Effector memory CD4-positive, alpha-beta T cell (primary cell): ENCODE data around the gene RGS7.
"Not testable (repeated sequence)": the region's sequence is repeated elsewhere in the genome, so short reads cannot be mapped to it uniquely, and the experiment has no call there.

Experiments
- DNase-seq, 3 donors: peaks; one replicate each; pipeline ENCODE4 v3.0.0-alpha.2; 2020
- H3K27ac ChIP-seq: 2 replicates; pipeline ENCODE4 v1.7.0; 2013; ENCODE audit warnings: mild to moderate bottlenecking, low read length, moderate library complexity; ENCODE audit not compliant: insufficient read depth, poor library complexity, severe bottlenecking
- H3K27me3 ChIP-seq: replicated peaks from 2 replicates; pipeline ENCODE4 v1.7.0; 2013; ENCODE audit warnings: mild to moderate bottlenecking, low read length; ENCODE audit not compliant: insufficient read depth, control insufficient read depth, poor library complexity, severe bottlenecking
- H3K36me3 ChIP-seq: 2 replicates; pipeline ENCODE4 v1.7.0; 2013; ENCODE audit warnings: mild to moderate bottlenecking, low read length, moderate library complexity; ENCODE audit not compliant: control insufficient read depth, insufficient read depth
- H3K4me1 ChIP-seq: 2 replicates; pipeline ENCODE4 v1.7.0; 2013; ENCODE audit warnings: low read length, mild to moderate bottlenecking; ENCODE audit not compliant: control insufficient read depth, insufficient read depth, poor library complexity, severe bottlenecking
- H3K4me3 ChIP-seq: 2 replicates; pipeline ENCODE4 v1.7.0; 2013; ENCODE audit warnings: low read length, low read depth, mild to moderate bottlenecking; ENCODE audit not compliant: insufficient read depth, poor library complexity, severe bottlenecking
- H3K9me3 ChIP-seq: 2 replicates; pipeline ENCODE4 v1.7.0; 2013; ENCODE audit warnings: mild to moderate bottlenecking, low read length, moderate library complexity; ENCODE audit not compliant: control insufficient read depth

The RGS7 gene

DNA sequence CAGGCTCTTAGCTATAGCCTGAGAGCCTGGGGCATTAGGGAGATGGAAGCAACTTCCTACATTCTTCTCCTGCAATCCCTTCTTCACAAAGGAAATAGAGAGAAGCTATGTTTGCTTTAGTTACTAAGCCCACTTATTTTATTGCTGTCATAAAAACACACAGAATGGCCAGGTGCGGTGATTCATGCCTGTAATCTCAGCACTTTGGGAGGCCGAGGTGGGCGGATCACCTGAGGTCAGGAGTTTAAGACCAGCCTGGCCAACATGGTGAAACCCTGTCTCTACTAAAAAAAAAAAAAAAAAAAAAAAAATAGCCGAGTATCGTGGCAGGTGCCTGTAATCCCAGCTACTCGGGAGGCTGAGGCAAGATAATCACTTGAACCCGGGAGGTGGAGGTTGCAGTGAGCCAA lies 573.3 kb downstream of the RGS7 start:
- DNase-seq, H3K9me3 ChIP-seq, H3K4me1 ChIP-seq, H3K27ac ChIP-seq, H3K36me3 ChIP-seq, H3K27me3 ChIP-seq, H3K4me3 ChIP-seq: not testable (repeated sequence)

DNA sequence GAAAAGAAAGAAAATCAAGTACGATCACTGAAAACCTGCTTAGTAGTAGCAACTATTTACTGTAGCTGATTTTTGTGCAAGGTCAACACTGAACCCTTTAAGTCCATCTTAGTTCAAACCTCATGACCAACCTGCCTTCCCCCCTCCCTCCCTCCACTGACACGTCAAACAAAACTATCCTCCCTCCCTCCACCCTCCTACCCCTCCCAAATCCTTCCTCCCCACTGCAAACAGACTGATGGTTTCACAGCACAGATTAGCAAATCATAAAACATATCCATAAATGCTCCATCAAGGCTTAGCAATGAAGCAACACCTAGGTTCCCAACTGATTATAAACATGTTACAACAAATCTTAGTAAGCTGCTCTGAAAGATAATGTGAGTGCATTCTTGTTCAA lies 580.8 kb downstream of the RGS7 start:
- Histone ChIP-seq H3K27me3 (no peaks in the 10 kb centered on the region), H3K4me1 (no peaks in the 10 kb centered on the region), H3K36me3 (no peaks in the 10 kb centered on the region), H3K27ac (no peak overlapping the region), H3K4me3 (no peak overlapping the region), H3K9me3 (no peaks in the 10 kb centered on the region)
- no peak for DNase-seq

DNA sequence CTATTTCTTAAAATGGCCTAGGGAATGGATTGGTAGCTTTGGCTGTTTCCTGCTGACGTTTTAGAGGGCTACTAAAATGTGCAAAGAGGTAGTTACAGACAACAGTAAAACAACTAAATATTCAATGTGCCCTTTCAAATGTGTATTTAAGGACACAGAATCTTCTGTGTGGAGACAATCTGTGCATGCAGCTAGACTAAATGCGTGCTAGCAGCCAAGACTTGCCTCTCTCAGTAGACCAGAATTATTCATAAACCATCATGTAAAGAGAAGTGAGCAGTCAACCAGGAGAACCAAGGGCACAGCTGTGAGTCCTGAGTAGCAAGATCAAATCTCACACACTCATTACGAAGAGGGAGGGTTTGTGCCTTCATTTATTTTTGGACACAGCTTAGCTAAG lies 584.9 kb downstream of the RGS7 start:
- Histone ChIP-seq H3K4me3 (no peak overlapping the region), H3K27ac (no peak overlapping the region), H3K9me3 (no peaks in the 10 kb centered on the region), H3K27me3 (no peaks in the 10 kb centered on the region), H3K4me1 (no peaks in the 10 kb centered on the region), H3K36me3 (no peaks in the 10 kb centered on the region)
- no peak for DNase-seq

DNA sequence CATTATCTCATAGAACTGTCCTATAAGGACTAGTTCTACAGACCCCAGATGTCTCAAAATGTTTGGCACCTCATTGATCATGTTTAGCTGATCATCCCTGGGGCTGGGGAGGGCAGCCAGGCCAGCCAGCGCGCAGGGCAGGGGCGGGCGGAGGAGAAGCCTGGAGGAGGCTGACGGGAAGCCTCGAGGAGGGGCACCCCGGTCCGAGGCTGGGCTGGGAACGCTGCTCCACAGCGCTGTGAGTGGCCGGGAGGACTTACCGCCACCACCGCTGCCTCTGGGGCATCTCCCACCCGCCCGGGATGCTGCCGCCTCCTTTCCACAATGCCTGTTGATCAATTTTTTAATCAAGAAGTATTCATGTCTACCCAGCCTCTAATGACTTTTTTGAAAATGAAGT lies 585.6 kb downstream of the RGS7 start:
- Histone ChIP-seq H3K4me1 (no peaks in the 10 kb centered on the region), H3K4me3 (no peak overlapping the region), H3K9me3 (no peaks in the 10 kb centered on the region), H3K27me3 (no peaks in the 10 kb centered on the region), H3K27ac (no peak overlapping the region), H3K36me3 (no peaks in the 10 kb centered on the region)
- no peak for DNase-seq

DNA sequence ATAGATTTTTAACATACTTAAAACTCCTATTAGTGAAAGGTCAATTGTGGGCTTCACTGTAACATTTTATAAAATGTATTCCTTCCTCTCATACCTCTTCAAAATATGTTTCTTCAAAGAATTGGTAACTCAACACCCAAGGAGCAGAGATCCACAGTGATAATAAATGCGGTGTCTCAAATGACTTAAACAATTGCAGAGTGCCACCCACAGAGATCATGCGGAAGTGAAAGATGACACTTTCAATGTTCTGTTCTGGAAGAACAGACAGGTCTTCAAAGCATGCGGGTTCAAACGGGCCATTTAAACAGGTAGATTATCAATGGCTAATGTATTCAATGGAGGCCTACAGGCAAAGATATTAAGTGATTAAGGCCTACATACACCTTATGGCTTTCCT lies 588.0 kb downstream of the RGS7 start:
- no peak for DNase-seq
- H3K9me3 ChIP-seq: no peaks in the 10 kb centered on the region
- no peak overlapping the region for H3K4me3 ChIP-seq

DNA sequence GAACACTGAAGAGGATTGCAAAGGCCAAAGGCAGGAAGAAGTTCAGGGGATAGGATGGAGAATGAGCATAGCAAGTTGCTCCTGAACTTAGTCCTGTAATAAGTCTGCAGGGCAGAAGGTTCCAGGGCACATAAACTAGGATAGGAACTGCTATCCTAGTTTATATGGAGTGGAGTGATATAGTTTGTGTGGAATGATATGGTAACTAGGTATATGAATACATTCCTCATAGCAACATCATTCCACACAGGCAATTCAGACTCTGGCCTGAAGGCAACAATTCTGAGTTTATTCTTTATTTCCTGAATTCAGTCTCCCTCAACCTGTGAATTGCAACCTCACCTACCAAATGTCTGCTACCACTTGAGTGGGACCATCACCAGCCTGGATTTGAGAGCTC lies 590.2 kb downstream of the RGS7 start:
- H3K27me3 ChIP-seq: no peaks in the 10 kb centered on the region
- H3K4me1 ChIP-seq: no peaks in the 10 kb centered on the region
- no peak overlapping the region for H3K4me3 ChIP-seq
- no peak overlapping the region for H3K27ac ChIP-seq
- no peaks in the 10 kb centered on the region for H3K9me3 ChIP-seq
- no peak for DNase-seq
- H3K36me3 ChIP-seq: no peaks in the 10 kb centered on the region

More for the DNA sequence above, 588.0 kb downstream of the RGS7 start:
- H3K27me3 ChIP-seq: no peaks in the 10 kb centered on the region
- no peaks in the 10 kb centered on the region for H3K4me1 ChIP-seq
- no peaks in the 10 kb centered on the region for H3K36me3 ChIP-seq
- H3K27ac ChIP-seq: no peak overlapping the region

DNA sequence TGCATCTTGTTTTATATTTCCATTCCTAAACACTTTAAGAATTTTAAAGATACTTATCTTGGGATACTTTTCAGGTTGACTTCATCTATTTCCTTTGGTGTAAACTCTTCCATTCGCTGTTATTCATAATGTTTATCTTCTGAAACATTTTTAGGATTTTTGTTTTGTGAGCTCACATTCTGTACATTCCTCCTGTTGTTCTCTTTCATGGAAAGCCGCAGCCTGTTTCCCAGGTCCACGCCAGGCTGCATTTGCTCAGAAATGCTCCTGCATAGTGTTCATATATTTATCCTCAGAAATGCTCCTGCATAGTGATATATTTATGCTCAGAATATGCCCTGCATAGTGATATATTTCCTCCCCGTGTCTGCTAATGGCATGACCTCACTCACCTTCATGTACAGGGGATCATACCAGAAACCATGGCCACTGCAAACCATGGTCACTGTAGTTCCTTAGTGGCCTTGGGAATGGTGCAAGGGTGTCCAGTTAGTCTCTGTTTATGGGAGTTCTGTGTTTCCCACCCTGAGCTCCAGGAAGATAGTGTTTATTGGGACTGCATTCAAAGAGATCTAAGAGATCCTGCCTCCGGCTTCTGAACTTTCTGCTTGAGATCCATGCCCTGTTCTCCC lies 591.2 kb downstream of the RGS7 start:
- DNase-seq: no peak
- H3K27ac ChIP-seq: no peak overlapping the region
- H3K36me3 ChIP-seq: no peaks in the 10 kb centered on the region
- no peak overlapping the region for H3K4me3 ChIP-seq
- H3K4me1 ChIP-seq: no peaks in the 10 kb centered on the region
- H3K9me3 ChIP-seq: no peaks in the 10 kb centered on the region
- H3K27me3 ChIP-seq: no peaks in the 10 kb centered on the region

DNA sequence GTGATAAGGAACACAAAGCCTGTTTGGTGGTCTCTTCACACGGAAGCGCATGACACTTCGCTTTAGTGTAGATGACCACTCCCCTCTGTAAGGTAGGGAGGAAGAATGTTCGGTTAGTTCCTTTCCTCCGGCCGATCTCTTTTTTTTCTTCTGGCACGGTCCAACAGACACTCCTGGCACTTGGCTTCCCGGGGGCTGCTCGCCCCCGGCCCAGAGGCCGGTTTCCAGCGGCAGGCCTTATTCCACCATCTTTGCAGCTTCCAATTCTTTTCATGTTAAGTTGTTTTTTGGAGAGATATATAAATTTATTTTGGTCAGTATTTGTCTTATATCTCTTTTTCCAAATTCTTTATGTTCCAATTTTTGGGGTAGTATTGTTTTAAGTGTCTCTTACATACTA lies 593.2 kb downstream of the RGS7 start:
- H3K27me3 ChIP-seq: no peaks in the 10 kb centered on the region
- no peak for DNase-seq
- H3K27ac ChIP-seq: no peak overlapping the region
- H3K9me3 ChIP-seq: no peaks in the 10 kb centered on the region
- no peaks in the 10 kb centered on the region for H3K4me1 ChIP-seq
- H3K36me3 ChIP-seq: no peaks in the 10 kb centered on the region
- no peak overlapping the region for H3K4me3 ChIP-seq

DNA sequence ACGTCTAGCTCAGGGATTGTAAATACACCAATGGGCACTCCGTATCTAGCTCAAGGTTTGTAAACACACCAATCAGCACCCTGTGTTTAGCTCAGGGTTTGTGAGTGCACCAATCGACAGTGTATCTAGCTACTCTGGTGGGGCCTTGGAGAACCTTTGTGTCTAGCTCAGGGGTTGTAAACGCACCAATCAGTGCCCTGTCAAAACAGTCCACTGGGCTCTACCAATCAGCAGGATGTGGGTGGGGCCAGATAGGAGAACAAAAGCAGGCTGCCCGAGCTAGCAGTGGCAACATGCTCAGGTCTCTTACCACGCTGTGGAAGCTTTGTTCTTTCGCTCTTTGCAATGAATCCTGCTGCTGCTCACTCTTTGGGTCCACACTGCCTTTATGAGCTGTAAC lies 593.9 kb downstream of the RGS7 start:
- H3K4me3 ChIP-seq, H3K36me3 ChIP-seq, DNase-seq: not testable (repeated sequence)

DNA sequence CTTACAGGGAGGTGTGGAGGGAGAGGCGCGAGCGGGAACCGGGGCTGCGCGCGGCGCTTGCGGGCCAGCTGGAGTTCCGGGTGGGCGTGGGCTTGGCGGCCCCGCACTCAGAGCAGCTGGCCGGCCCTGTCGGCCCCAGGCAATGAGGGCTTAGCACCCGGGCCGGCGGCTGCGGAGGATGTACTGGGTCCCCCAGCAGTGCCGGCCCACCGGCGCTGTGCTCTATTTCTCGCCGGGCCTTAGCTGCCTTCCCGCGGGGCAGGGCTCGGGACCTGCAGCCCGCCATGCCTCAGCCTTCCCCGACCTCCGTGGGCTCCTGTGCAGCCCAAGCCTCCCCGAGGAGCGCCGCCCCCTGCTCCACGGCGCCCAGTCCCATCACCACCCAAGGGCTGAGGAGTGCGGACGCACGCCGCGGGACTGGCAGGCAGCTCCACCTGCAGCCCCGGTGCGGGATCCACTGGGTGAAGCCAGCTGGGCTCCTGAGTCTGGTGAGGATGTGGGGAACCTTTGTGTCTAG lies 594.5 kb downstream of the RGS7 start:
- H3K27me3 ChIP-seq, H3K36me3 ChIP-seq, H3K27ac ChIP-seq, H3K4me1 ChIP-seq, H3K4me3 ChIP-seq, DNase-seq, H3K9me3 ChIP-seq: not testable (repeated sequence)

More for the DNA sequence above, 593.9 kb downstream of the RGS7 start:
- H3K9me3 ChIP-seq, H3K4me1 ChIP-seq, H3K27ac ChIP-seq, H3K27me3 ChIP-seq: not testable (repeated sequence)
